GM18519 (cell line): Measurements from ENCODE around the gene MYMX.

Source experiments
- ATAC-seq: cut with Tn5 transposase; IDR thresholded peaks from one replicate; pipeline ENCODE4 v1.9.1; 2021; ENCODE audit warnings: mild to moderate bottlenecking, moderate library complexity; ENCODE audit not compliant: unreplicated experiment, low FRiP score

The MYMX gene

GRCh38 chr6:44219053-44219814, 2.5 kb downstream of the MYMX start:
- ATAC-seq, result no peak

GRCh38 chr6:44219815-44220784, 3.4 kb downstream of the MYMX start:
- no peak for ATAC-seq

DNA sequence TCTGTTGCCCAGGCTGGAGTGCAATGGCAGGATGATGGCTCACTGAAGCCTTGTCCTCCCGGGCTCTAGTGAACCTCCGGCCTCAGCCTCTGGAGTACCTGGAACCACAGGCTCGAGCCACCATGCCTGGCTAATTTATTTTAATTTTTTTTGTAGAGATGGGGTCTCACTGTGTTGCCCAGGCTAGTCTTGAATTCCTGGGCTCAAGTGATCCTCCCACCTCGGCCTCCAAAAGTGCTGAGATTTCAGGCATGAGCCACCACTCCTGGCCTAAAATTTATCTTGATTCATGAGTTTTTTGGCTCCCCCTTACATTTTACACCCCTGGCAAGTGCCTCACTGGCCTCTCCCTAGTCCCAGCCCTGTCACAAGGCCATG, 4.2 kb downstream of the MYMX start:
- no peak for ATAC-seq

GRCh38 chr6:44221291-44221960, 4.7 kb downstream of the MYMX start:
- no peak for ATAC-seq

- ATAC-seq, result no peak
Observed at GRCh38 chr6:44221961-44222335, 5.2 kb downstream of the MYMX start.

GRCh38 chr6:44222486-44223318, 6.0 kb downstream of the MYMX start:
- ATAC-seq, result no peak

GRCh38 chr6:44223319-44224028, 6.7 kb downstream of the MYMX start, which contains the start of gene SLC29A1:
Gene SLC29A1, plus strand, starts transcription at chr6:44223595. Its CDS starts 3,719 bp downstream, at chr6:44227314.
- no peak for ATAC-seq

- ATAC-seq, result no peak
Observed at GRCh38 chr6:44224029-44224964, 7.6 kb downstream of the MYMX start.

DNA sequence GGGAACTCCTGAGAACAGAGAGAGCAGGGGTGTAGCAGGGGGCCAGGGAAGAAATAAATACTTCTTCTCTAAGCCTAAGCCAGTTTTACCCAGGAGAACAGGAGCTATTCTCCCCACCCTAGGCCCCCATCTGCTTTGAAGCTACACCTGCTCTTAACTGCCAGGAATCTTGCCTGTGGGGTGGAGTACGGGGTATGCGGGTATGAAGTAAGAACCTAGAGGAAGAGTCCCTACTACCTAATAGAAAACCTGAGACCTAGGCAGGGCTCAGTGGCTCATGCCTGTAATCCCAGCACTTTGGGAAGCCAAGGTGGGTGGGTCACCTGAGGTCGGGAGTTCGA, 8.2 kb downstream of the MYMX start:
- ATAC-seq, result no peak

- no peak for ATAC-seq
Observed at GRCh38 chr6:44225579-44226325, 9.0 kb downstream of the MYMX start.

DNA sequence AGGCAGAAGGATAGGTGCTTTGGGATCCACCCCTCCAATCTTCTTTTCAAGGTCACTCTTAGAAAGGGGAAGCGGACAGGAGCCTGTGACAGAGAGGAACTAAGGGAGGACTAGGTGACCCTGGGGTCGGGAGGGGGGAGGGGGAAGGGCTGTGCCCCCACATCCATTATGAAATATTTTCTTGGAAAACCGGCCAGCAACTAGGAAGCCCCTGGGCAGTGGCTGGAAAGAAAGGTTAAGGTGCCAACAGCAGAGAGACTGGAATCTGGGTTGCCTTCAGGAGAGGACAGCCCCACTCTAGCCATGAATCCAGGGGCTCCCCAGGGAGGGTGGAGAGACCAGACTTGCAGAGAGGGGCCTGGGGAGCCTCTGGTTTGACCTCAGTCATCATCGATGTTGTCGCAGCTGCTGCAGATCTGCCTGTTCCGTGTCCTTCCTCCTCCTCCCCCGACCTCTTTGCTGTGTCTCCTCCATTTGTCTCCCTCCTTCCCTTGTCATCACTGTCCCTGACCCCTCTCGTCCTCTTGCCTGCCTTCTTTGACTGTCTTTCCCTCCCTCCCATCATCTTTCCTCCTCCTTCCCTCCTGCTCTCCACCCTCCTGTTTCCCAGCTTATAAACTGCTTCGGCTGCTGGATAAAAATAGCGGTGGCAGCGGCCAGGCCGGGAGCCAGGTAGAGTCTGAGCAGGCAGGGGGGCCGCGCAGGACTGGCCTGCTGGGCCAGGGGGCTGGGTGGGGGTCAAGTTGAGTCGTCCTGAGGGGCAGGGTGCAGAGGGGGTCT, 9.8 kb downstream of the MYMX start:
- ATAC-seq, result no peak

GRCh38 chr6:44227148-44227793, 10.5 kb downstream of the MYMX start:
- no peak for ATAC-seq

DNA sequence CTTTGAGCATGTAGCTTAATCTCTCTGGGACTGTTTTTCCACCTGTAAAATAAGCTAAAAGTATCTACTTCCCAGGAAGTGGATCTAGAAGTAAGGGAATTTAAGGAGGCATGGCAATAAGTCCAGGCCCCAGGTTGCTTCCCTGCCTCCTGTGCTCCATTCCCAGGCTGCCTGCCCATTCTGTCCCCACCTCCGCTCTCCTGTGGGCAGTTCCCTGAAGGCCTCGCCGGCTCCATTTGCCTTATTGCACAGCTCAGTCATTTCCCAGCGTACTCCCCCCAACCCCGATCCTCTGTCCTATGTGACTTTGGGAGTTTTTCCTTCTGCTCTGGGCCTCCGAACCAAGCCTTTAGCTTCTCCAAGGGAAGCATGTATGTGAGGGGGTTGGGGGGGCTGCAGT, 11.3 kb downstream of the MYMX start:
- no peak for ATAC-seq

DNA sequence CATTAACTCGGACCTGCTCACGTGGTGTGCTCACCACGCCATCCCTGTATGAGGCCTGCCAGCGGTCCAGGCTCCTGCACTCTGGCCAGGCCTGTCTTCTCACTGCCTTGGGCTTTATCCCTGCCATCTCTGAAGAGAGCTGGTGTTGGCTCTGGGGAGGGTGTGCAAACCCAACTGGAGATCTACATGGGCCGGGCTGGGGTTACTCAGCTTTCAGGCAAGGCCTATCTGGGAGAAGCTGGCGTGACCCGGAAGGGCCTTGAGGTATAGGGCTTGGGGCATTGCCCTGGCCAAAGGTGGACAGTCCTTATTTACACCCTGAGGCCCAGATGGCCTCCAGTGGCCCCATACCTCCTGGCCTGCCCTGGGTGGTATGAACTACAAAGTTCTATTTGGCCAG, 11.7 kb downstream of the MYMX start:
- no peak for ATAC-seq

- no peak for ATAC-seq
Observed at GRCh38 chr6:44228836-44229235, 12.1 kb downstream of the MYMX start.

DNA sequence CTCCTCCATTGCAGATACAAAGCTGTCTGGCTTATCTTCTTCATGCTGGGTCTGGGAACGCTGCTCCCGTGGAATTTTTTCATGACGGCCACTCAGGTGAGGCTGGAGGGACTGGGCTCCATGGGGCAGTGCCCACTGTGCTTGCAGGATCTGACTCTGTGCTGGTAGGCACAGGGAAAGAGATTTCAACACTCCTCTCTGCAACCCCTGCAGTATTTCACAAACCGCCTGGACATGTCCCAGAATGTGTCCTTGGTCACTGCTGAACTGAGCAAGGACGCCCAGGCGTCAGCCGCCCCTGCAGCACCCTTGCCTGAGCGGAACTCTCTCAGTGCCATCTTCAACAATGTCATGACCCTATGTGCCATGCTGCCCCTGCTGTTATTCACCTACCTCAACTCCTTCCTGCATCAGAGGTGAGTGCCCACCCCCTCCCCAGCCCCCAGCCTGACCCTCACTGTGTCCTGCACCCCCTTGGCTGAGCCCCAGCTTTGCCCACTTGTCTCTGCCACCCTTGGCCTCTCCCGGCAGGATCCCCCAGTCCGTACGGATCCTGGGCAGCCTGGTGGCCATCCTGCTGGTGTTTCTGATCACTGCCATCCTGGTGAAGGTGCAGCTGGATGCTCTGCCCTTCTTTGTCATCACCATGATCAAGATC, 12.8 kb downstream of the MYMX start:
- no peak for ATAC-seq
